ENCODE measurements around the gene LYL1. TPM values are rescaled to one million over a fixed set of nuclear protein-coding genes. Genes with fewer than 3 reads are reported as not detected.

Gene LYL1
- polyA plus RNA-seq, 1 donor from 2014 or later: not detected

DNA sequence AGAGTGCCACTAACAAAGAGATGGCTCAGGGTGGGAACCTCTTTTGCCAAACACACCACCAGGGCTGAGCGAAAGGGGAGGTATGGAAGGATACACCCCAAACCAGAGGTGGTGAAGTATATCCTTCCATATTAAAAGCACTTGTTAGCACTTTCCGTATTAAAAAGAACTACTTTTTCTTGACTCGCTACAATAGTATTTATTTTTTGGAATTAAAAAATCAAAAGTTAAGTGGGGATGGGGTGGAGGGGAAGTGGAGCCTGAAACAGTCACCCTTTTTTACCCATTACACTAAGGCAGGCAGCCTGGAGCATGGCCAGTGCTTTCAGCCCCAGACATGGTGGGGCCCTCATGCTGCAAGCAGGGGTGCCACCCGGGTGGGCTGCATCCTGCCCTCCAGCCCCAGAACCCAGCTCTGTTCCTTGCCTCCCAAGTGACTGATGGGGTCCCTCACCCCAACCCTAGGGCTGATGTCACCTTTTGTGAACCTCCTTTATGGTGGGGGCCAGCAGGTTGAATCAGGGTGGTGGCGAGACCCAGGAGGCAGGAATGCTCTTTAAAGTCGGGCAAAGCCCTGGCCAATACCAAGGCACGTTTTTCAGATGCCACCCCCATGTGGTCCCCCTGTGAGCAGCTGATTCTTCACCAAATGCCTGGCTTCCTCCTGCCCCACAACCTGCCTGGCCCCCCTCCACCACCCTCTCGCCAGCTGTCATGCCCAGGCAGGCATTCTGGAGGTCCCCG is 31.0 kb downstream of the LYL1 start:
- H3K9ac ChIP-seq (ENCODE audit: low read length): no peak overlapping the region
- H3K27ac ChIP-seq (ENCODE audit: low read length): no peak overlapping the region
- no peak for TF ChIP-seq MXI1 (conservative IDR thresholded peaks at IDR 0.05; ENCODE audit: poor library complexity, severe bottlenecking)
- TF ChIP-seq POLR2AphosphoS5 (IDR thresholded peaks at IDR 0.05): no peak
- TF ChIP-seq EP300 (conservative IDR thresholded peaks at IDR 0.05; ENCODE audit: poor library complexity, severe bottlenecking): no peak
- no peak for TF ChIP-seq SMC3 (conservative IDR thresholded peaks at IDR 0.05; ENCODE audit: poor library complexity)
- TF ChIP-seq, protein P1, sequence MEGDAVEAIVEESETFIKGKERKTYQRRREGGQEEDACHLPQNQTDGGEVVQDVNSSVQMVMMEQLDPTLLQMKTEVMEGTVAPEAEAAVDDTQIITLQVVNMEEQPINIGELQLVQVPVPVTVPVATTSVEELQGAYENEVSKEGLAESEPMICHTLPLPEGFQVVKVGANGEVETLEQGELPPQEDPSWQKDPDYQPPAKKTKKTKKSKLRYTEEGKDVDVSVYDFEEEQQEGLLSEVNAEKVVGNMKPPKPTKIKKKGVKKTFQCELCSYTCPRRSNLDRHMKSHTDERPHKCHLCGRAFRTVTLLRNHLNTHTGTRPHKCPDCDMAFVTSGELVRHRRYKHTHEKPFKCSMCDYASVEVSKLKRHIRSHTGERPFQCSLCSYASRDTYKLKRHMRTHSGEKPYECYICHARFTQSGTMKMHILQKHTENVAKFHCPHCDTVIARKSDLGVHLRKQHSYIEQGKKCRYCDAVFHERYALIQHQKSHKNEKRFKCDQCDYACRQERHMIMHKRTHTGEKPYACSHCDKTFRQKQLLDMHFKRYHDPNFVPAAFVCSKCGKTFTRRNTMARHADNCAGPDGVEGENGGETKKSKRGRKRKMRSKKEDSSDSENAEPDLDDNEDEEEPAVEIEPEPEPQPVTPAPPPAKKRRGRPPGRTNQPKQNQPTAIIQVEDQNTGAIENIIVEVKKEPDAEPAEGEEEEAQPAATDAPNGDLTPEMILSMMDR (IDR thresholded peaks at IDR 0.05; ENCODE audit: poor library complexity, severe bottlenecking): no peak
- TF ChIP-seq TAF1 (IDR thresholded peaks at IDR 0.05; ENCODE audit: low read depth): no peak
- TF ChIP-seq REST (IDR thresholded peaks at IDR 0.05; ENCODE audit: borderline replicate concordance): no peak
- no peak for TF ChIP-seq EZH2 (IDR thresholded peaks at IDR 0.05; ENCODE audit: borderline replicate concordance, insufficient read depth, low read length, poor library complexity, severe bottlenecking)
- no peak for TF ChIP-seq RAD21 (conservative IDR thresholded peaks at IDR 0.05)
- no peaks in the 10 kb centered on the region for H3K9me2 ChIP-seq (ENCODE audit: insufficient read depth, low read length)
- H3F3A ChIP-seq (ENCODE audit: insufficient read depth, low read length, poor library complexity, severe bottlenecking): no peaks in the 10 kb centered on the region
- no peaks in the 10 kb centered on the region for H4K20me1 ChIP-seq (ENCODE audit: insufficient read depth)
- H3K9me3 ChIP-seq (ENCODE audit: low read length): no peaks in the 10 kb centered on the region
- H3K79me2 ChIP-seq (replicated peaks; ENCODE audit: insufficient read depth, low read length): no peaks in the 10 kb centered on the region
- H2AFZ ChIP-seq (ENCODE audit: low read depth, low read length): no peak overlapping the region
- no peak overlapping the region for H3K4me3 ChIP-seq (ENCODE audit: low read length)
- no peaks in the 10 kb centered on the region for H3K36me3 ChIP-seq (ENCODE audit: insufficient read depth, low read length)
- no peak overlapping the region for H3K4me2 ChIP-seq (ENCODE audit: low read length)
- H3K27me3 ChIP-seq (ENCODE audit: insufficient read depth, low read depth, low read length): peaks cover 3% of the 10 kb centered on the region

DNA sequence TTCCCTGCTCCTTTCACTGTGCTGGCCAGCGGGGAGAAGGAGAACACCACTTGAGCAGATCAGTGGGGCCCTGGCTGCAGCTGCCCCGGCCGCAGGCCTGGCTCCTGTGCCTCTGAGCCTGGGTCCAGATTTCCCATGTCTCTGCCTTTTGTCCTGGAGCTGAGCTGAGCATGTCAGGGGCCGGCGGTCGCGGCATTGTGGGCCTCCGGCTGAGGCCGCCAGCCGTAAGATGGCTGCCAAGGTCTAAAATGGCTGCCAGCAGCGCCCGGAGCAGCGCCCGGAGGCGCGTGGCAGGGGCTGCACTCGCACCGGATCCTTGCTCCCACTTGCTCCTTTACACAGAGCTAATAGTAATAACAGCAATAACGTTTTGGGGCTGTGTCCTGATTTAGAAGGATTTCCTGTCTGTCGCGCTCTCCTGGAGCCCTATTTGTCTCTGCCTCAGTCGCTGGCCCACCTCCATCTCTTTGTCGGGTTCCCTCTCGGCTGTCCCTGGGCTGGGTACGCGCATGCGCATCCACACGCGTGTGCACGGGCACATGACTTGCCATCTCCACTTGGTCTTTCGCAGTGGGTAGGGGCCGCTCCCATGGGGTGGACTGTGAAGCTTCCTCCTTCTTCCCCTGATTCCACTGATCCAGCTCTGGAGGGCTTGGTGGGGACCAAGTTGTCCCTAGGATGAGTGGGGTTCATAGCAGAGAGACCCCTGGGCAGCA is 32.1 kb downstream of the LYL1 start:
- Histone ChIP-seq H3K4me2 (ENCODE audit: low read length) (no peak overlapping the region), H4K20me1 (ENCODE audit: insufficient read depth) (no peaks in the 10 kb centered on the region), H3K9ac (ENCODE audit: low read length) (no peak overlapping the region), H3K9me2 (ENCODE audit: insufficient read depth, low read length) (no peaks in the 10 kb centered on the region), H2AFZ (ENCODE audit: low read depth, low read length) (no peak overlapping the region), H3F3A (ENCODE audit: insufficient read depth, low read length, poor library complexity, severe bottlenecking) (no peaks in the 10 kb centered on the region), H3K9me3 (ENCODE audit: low read length) (no peaks in the 10 kb centered on the region), H3K27me3 (ENCODE audit: insufficient read depth, low read depth, low read length) (peaks cover 3% of the 10 kb centered on the region), H3K36me3 (ENCODE audit: insufficient read depth, low read length) (no peaks in the 10 kb centered on the region), H3K27ac (ENCODE audit: low read length) (no peak overlapping the region), H3K79me2 (replicated peaks; ENCODE audit: insufficient read depth, low read length) (no peaks in the 10 kb centered on the region), H3K4me3 (ENCODE audit: low read length) (no peak overlapping the region)
- TF ChIP-seq EZH2 (IDR thresholded peaks at IDR 0.05; ENCODE audit: borderline replicate concordance, insufficient read depth, low read length, poor library complexity, severe bottlenecking): no peak
- TF ChIP-seq TAF1 (IDR thresholded peaks at IDR 0.05; ENCODE audit: low read depth): no peak
- TF ChIP-seq SMC3 (conservative IDR thresholded peaks at IDR 0.05; ENCODE audit: poor library complexity): no peak
- no peak for TF ChIP-seq REST (IDR thresholded peaks at IDR 0.05; ENCODE audit: borderline replicate concordance)
- TF ChIP-seq, protein P1 (IDR thresholded peaks at IDR 0.05; ENCODE audit: poor library complexity, severe bottlenecking): no peak
- TF ChIP-seq POLR2AphosphoS5 (IDR thresholded peaks at IDR 0.05): no peak
- no peak for TF ChIP-seq RAD21 (conservative IDR thresholded peaks at IDR 0.05)
- TF ChIP-seq MXI1 (conservative IDR thresholded peaks at IDR 0.05; ENCODE audit: poor library complexity, severe bottlenecking): no peak
- no peak for TF ChIP-seq EP300 (conservative IDR thresholded peaks at IDR 0.05; ENCODE audit: poor library complexity, severe bottlenecking)
